ENCODE results near the gene TSPAN32. TPM values are rescaled to one million over a fixed set of nuclear protein-coding genes. Genes with fewer than 3 reads are reported as not detected.
"Not testable (repeated sequence)": the region's sequence is repeated elsewhere in the genome, so short reads cannot be mapped to it uniquely, and the experiment has no call there.

TSPAN32 gene
- total RNA-seq, 2 experiments from 2014 or later = 77.6 to 98.9 TPM

DNA sequence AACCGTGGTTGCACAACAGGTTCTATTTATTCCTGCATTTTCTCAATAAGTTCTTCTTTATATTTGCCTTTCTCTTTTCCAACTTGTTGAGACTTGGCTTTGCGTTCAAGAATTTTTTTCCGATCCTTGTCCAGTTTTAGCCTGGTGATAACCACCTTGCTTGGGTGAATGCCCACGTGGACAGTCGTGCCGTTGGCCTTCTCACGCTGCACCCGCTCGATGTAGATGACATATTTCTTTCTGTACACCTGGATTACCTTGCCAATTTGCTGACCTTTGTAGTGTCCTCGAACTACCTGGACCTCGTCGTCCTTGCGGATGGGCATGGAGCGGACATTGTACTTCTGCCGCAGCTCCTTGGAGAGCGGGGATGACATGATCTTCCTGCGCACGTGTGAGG, 33.5 kb downstream of the TSPAN32 start:
- POLR2A ChIA-PET = not testable (repeated sequence)
- peaks cover 15% of the 10 kb centered on the region for H3K27me3 Mint-ChIP-seq

GRCh38 chr11:2338760-2339159, 36.9 kb downstream of the TSPAN32 start:
- H3K4me1 Mint-ChIP-seq; POLR2A ChIA-PET; H3K27ac Mint-ChIP-seq; H3K9me3 Mint-ChIP-seq; DNase-seq; H3K36me3 Mint-ChIP-seq (ENCODE audit: low read depth); H3K4me3 Mint-ChIP-seq: not testable (repeated sequence)
- CTCF ChIA-PET = interaction anchor here (1.6 kb wide), 1 partner anchor 11 kb away, joined by 3 read pairs; no protein-coding TSS in a partner anchor
- peaks cover 15% of the 10 kb centered on the region for H3K27me3 Mint-ChIP-seq

More for the DNA sequence above, 33.5 kb downstream of the TSPAN32 start:
- CTCF ChIA-PET; H3K9me3 Mint-ChIP-seq; H3K27ac Mint-ChIP-seq; H3K4me3 Mint-ChIP-seq; H3K4me1 Mint-ChIP-seq; H3K36me3 Mint-ChIP-seq (ENCODE audit: low read depth); DNase-seq: not testable (repeated sequence)

DNA sequence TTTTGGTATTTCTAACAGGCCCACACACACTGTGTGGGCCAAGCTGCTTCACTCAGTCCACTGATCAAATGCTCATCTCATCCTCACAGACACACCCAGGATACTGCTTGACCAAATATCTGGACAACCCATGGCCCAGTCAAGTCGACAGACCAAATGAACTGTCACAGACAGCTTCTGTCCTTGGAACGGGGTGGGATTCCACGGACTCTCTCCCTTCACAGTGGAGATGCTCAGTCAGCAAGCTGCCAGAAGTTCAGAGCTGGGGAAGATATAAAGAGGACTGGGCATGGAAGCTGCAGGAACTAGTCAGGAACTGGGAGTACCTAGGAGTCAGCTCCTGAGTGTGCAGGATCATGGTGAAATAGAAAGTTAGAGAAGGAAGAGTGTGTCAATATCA, 40.7 kb downstream of the TSPAN32 start:
- no peak for DNase-seq
- H3K36me3 Mint-ChIP-seq (ENCODE audit: low read depth) = no peaks in the 10 kb centered on the region
- POLR2A ChIA-PET = no interaction called here
- no peak overlapping the region for H3K27ac Mint-ChIP-seq
- peaks cover 5% of the 10 kb centered on the region for H3K9me3 Mint-ChIP-seq
- H3K4me1 Mint-ChIP-seq = no peaks in the 10 kb centered on the region
- CTCF ChIA-PET = no interaction called here
- no peak overlapping the region for H3K4me3 Mint-ChIP-seq
- peaks cover 11% of the 10 kb centered on the region for H3K27me3 Mint-ChIP-seq

- Mint-ChIP-seq H3K27me3 (peaks cover 11% of the 10 kb centered on the region), H3K36me3 (ENCODE audit: low read depth) (no peaks in the 10 kb centered on the region), H3K4me3 (no peak overlapping the region), H3K27ac (no peak overlapping the region), H3K9me3 (peaks cover 5% of the 10 kb centered on the region), H3K4me1 (no peaks in the 10 kb centered on the region)
- no peak for DNase-seq
- CTCF ChIA-PET = no interaction called here
- POLR2A ChIA-PET = no interaction called here
Observed at GRCh38 chr11:2342981-2343380, 41.2 kb downstream of the TSPAN32 start.

DNA sequence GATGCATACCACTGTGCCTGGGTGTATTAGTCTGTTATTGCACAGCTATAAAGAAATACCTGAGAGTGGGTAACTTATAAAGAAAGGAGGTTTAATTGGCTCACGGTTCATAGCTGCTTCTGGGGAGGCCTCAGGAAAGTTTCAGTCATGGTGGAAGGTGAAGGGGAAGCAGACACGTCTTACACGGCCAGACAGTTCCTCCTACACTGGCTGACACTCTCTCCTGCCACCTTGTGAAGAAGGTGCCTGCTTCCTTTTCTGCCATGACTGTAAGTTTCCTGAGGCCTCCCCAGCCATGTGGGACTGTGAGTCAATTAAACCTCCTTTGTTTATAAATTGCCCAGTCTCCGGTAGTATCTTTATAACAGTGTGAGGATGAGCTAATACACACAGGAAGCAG, 41.7 kb downstream of the TSPAN32 start:
- no peaks in the 10 kb centered on the region for H3K4me1 Mint-ChIP-seq

GRCh38 chr11:2345050-2345449, 43.2 kb downstream of the TSPAN32 start:
- H3K27me3 Mint-ChIP-seq = no peaks in the 10 kb centered on the region
- H3K4me1 Mint-ChIP-seq = no peaks in the 10 kb centered on the region
- H3K27ac Mint-ChIP-seq = no peak overlapping the region
- POLR2A ChIA-PET = no interaction called here
- DNase-seq = no peak
- H3K4me3 Mint-ChIP-seq = no peak overlapping the region
- peaks cover 16% of the 10 kb centered on the region for H3K9me3 Mint-ChIP-seq
- CTCF ChIA-PET = no interaction called here
- no peaks in the 10 kb centered on the region for H3K36me3 Mint-ChIP-seq (ENCODE audit: low read depth)

More for the DNA sequence above, 41.7 kb downstream of the TSPAN32 start:
- CTCF ChIA-PET = no interaction called here
- POLR2A ChIA-PET = no interaction called here
- no peak for DNase-seq
- Mint-ChIP-seq H3K4me3 (no peak overlapping the region), H3K27me3 (peaks cover 9% of the 10 kb centered on the region), H3K27ac (no peak overlapping the region), H3K36me3 (ENCODE audit: low read depth) (no peaks in the 10 kb centered on the region), H3K9me3 (peaks cover 8% of the 10 kb centered on the region)

DNA sequence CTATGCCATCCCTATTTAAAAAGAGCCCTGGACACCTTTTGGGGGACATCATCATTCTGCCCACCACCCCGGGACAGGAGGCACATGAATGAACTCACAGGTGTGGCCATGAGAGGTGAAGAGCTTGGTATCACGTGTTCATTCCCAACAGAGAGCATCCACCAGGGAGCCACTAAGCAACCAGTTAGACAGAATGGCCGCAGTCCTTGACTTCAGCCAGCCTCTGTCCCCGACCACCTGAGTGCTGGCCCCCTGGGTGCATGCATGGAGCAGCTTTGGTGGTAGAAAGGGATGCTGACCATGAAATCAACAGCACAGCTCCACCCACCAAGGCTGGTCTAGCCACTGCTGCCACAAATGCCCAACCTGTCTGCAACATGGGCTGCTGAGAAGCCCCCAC, 44.2 kb downstream of the TSPAN32 start:
- Mint-ChIP-seq H3K27ac (no peak overlapping the region), H3K9me3 (peaks cover 16% of the 10 kb centered on the region), H3K4me1 (no peaks in the 10 kb centered on the region), H3K36me3 (ENCODE audit: low read depth) (no peaks in the 10 kb centered on the region), H3K4me3 (no peak overlapping the region), H3K27me3 (no peaks in the 10 kb centered on the region)
- CTCF ChIA-PET = interaction anchor here (1.0 kb wide), 1 partner anchor 30 kb away, joined by 3 read pairs; no protein-coding TSS in a partner anchor
- DNase-seq = no peak
- POLR2A ChIA-PET = no interaction called here

GRCh38 chr11:2346586-2347307, 44.9 kb downstream of the TSPAN32 start:
- ChIA-PET POLR2A (no interaction called here), CTCF (interaction anchor here (1.0 kb wide), 1 partner anchor 30 kb away, joined by 3 read pairs; no protein-coding TSS in a partner anchor)
- Mint-ChIP-seq H3K4me3 (no peak overlapping the region), H3K9me3 (peaks cover 16% of the 10 kb centered on the region), H3K36me3 (ENCODE audit: low read depth) (no peaks in the 10 kb centered on the region), H3K27me3 (peaks cover 3% of the 10 kb centered on the region), H3K27ac (no peak overlapping the region), H3K4me1 (no peaks in the 10 kb centered on the region)
- DNase-seq = no peak

DNA sequence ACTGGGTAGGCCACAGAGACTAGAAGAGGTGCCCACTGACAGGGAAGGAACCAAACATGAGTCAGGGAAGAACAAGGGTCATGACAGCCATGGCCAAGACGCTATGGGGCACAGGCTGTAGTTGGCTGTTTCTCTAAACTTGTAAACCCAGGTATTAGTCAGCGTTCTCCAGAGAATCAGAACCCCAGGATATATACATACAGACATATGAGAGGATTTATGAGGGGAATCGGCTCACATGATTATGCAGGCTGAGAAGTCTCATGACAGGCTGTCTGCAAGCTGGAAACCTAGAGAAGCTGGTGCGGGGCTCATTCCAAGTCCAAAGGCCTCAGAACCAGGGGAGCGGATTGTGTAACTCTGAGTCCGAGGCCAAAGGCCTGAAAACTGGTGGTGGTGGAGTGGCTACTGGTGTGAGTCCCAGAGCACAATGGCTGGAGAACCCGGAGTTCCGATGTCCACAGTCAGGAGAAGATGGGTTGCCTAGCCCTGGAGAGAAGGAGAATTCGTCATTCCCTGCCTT, 45.6 kb downstream of the TSPAN32 start:
- H3K4me3 Mint-ChIP-seq = no peak overlapping the region
- POLR2A ChIA-PET = no interaction called here
- no peak for DNase-seq
- H3K4me1 Mint-ChIP-seq = no peaks in the 10 kb centered on the region
- no peak overlapping the region for H3K27ac Mint-ChIP-seq
- peaks cover 16% of the 10 kb centered on the region for H3K9me3 Mint-ChIP-seq
- H3K36me3 Mint-ChIP-seq (ENCODE audit: low read depth) = no peaks in the 10 kb centered on the region
- H3K27me3 Mint-ChIP-seq = peaks cover 3% of the 10 kb centered on the region
- CTCF ChIA-PET = no interaction called here

GRCh38 chr11:2348986-2349385, 47.2 kb downstream of the TSPAN32 start:
- DNase-seq = no peak
- H3K4me3 Mint-ChIP-seq = no peak overlapping the region
- peaks cover 3% of the 10 kb centered on the region for H3K27me3 Mint-ChIP-seq
- H3K27ac Mint-ChIP-seq = no peak overlapping the region
- no peaks in the 10 kb centered on the region for H3K4me1 Mint-ChIP-seq
- ChIA-PET POLR2A (no interaction called here), CTCF (interaction anchor here (1.0 kb wide), 1 partner anchor 10 kb away, joined by 3 read pairs; no protein-coding TSS in a partner anchor)
- peaks cover 16% of the 10 kb centered on the region for H3K9me3 Mint-ChIP-seq
- H3K36me3 Mint-ChIP-seq (ENCODE audit: low read depth) = no peaks in the 10 kb centered on the region

DNA sequence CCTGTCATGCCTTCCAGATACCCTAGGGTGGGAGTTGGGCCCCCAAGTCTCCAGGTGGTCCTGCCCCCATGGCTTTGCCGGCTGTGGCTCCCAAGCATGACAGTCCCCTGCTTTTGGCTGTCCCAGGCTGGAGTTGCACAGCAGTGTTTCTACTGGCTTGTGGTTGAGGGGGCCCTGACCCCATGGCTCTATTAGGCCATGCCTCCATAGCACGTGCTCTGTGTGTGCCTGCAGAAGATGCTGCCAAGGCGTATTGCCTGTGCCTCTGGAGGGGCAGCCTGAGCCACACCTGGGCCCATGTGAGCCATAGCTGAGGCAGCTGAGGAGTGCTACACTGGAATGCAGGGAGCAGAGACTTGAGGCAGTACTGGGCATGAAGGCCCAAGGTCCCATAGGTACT, 49.9 kb downstream of the TSPAN32 start:
- Mint-ChIP-seq H3K27ac (no peak overlapping the region), H3K9me3 (peaks cover 11% of the 10 kb centered on the region), H3K36me3 (ENCODE audit: low read depth) (no peaks in the 10 kb centered on the region), H3K27me3 (peaks cover 3% of the 10 kb centered on the region), H3K4me3 (no peak overlapping the region), H3K4me1 (no peaks in the 10 kb centered on the region)
- ChIA-PET POLR2A (no interaction called here), CTCF (interaction anchor here (0.8 to 1.1 kb wide), 2 partner anchors 32 to 49 kb away, joined by 3 to 4 read pairs; partner anchors contain the start of gene TSSC4)
- DNase-seq = no peak

GRCh38 chr11:2352420-2352819, 50.6 kb downstream of the TSPAN32 start:
- H3K4me1 Mint-ChIP-seq = no peaks in the 10 kb centered on the region
- H3K36me3 Mint-ChIP-seq (ENCODE audit: low read depth) = no peaks in the 10 kb centered on the region
- ChIA-PET CTCF (interaction anchor here (0.8 to 1.1 kb wide), 2 partner anchors 33 to 48 kb away, joined by 3 to 4 read pairs; partner anchors contain the start of gene TSSC4), POLR2A (no interaction called here)
- H3K4me3 Mint-ChIP-seq = no peak overlapping the region
- no peak overlapping the region for H3K27ac Mint-ChIP-seq
- no peak for DNase-seq
- peaks cover 3% of the 10 kb centered on the region for H3K27me3 Mint-ChIP-seq
- H3K9me3 Mint-ChIP-seq = peaks cover 11% of the 10 kb centered on the region

DNA sequence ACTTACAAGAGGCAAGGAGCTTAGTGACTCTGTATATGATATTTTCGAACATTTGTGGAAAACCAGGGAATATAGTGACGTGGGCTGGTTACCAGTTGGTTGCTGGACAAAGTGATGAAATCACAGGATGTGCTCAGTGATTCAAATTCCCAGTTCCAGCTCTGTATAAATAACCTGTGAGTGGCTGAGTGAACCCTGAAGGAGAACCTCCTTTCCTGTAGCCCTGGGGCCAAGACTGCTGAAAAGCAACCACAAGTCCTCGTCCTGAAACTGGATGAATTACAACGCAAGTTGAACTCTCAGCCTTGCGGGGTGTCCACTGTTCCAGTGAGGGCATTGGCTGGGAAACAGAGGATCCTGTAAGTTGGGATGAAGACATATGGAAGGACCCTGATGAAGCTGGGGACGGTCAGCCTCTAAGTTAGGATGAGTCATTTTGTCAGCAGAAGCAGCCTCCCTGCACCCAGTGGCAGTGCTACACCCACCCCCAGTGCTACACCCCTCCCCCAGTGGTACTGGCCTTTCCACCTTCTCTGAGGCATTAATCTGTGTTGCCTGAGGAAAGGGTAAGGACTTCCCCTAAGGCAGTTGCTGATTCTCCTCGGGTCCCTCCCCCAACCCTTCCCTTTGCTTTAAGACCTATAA, 53.3 kb downstream of the TSPAN32 start:
- Mint-ChIP-seq H3K27me3 (peaks cover 3% of the 10 kb centered on the region), H3K36me3 (ENCODE audit: low read depth) (no peaks in the 10 kb centered on the region), H3K9me3 (no peaks in the 10 kb centered on the region), H3K27ac (no peak overlapping the region), H3K4me1 (no peaks in the 10 kb centered on the region), H3K4me3 (no peak overlapping the region)
- CTCF ChIA-PET = no interaction called here
- no peak for DNase-seq
- POLR2A ChIA-PET = no interaction called here

Data from activated CD4-positive, alpha-beta T cell treated with anti-CD3 and anti-CD28 coated beads, Interleukin-2, amount 10 ng/mL, durations not matched to agents 7 days and 5 days (primary cell).